DOHH2 (cell line): ENCODE data around the gene PIR.

Experiments
- H3F3A ChIP-seq: fragments of 200-600 bp; sonication (generic), shearing (Covaris generic); 2 replicates; pipeline ENCODE4 v1.6.0; 2016; ENCODE audit warnings: antibody characterized with exemption, mild to moderate bottlenecking; ENCODE audit not compliant: control insufficient read depth, insufficient read depth
- H3K27ac ChIP-seq: fragments of 200-600 bp; sonication (generic); 2 replicates; pipeline ENCODE4 v1.5.1; 2014; ENCODE audit warnings: low read depth, mild to moderate bottlenecking, low read length, moderate library complexity
- H3K27me3 ChIP-seq: fragments of 200-600 bp; sonication (generic); 2 replicates; pipeline ENCODE4 v1.6.1; 2014; ENCODE audit warnings: mild to moderate bottlenecking, low read length, mixed read lengths; ENCODE audit not compliant: control insufficient read depth
- H3K36me3 ChIP-seq: fragments of 200-600 bp; sonication (generic); 2 replicates; pipeline ENCODE4 v1.6.1; 2014; ENCODE audit warnings: mild to moderate bottlenecking, low read length, moderate library complexity, mixed read lengths; ENCODE audit not compliant: control insufficient read depth
- H3K4me1 ChIP-seq: fragments of 200-600 bp; sonication (generic); 2 replicates; pipeline ENCODE4 v1.6.1; 2014; ENCODE audit warnings: mild to moderate bottlenecking, low read length, mixed read lengths; ENCODE audit not compliant: control insufficient read depth
- H3K4me2 ChIP-seq: fragments of 200-600 bp; sonication (generic); 2 replicates; pipeline ENCODE4 v1.6.0; 2014; ENCODE audit warnings: mild to moderate bottlenecking, low read length, moderate library complexity
- H3K4me3 ChIP-seq: fragments of 200-600 bp; sonication (generic); 2 replicates; pipeline ENCODE4 v1.5.1; 2014; ENCODE audit warnings: mild to moderate bottlenecking, low read length, mixed read lengths
- H3K79me2 ChIP-seq: fragments of 200-600 bp; sonication (generic); 2 replicates; pipeline ENCODE4 v1.6.1; 2014; ENCODE audit warnings: mild to moderate bottlenecking, low read length, mixed read lengths; ENCODE audit not compliant: control insufficient read depth
- H3K9me2 ChIP-seq: fragments of 200-600 bp; sonication (generic); replicated peaks from 2 replicates; pipeline ENCODE4 v1.6.1; 2014; ENCODE audit warnings: mild to moderate bottlenecking, low read length, mixed read lengths; ENCODE audit not compliant: control insufficient read depth
- H3K9me3 ChIP-seq: fragments of 200-600 bp; sonication (generic); 2 replicates; pipeline ENCODE4 v1.6.1; 2014; ENCODE audit warnings: antibody characterized with exemption, low read length, mixed read lengths; ENCODE audit not compliant: control insufficient read depth, insufficient read depth
- H4K20me1 ChIP-seq: fragments of 200-600 bp; sonication (generic); 2 replicates; pipeline ENCODE4 v1.6.0; 2014; ENCODE audit warnings: low read depth, mild to moderate bottlenecking, antibody characterized with exemption, low read length, moderate library complexity; ENCODE audit not compliant: control insufficient read depth, insufficient read depth
- EZH2phosphoT487 ChIP-seq: fragments of 200-600 bp; sonication (generic); IDR thresholded peaks from 2 replicates; pipeline ENCODE4 v1.6.1; 2017; ENCODE audit warnings: borderline replicate concordance, mild to moderate bottlenecking, antibody characterized with exemption, low read length, moderate library complexity, mixed read lengths
- TF ChIP-seq, protein P1 (sequence below): fragments of 200-600 bp; sonication (generic); IDR thresholded peaks from one replicate; pipeline ENCODE4 v1.5.1; 2014; ENCODE audit warnings: antibody characterized with exemption, mild to moderate bottlenecking, low read depth, low read length; ENCODE audit not compliant: poor library complexity, severe bottlenecking

Gene PIR

DNA sequence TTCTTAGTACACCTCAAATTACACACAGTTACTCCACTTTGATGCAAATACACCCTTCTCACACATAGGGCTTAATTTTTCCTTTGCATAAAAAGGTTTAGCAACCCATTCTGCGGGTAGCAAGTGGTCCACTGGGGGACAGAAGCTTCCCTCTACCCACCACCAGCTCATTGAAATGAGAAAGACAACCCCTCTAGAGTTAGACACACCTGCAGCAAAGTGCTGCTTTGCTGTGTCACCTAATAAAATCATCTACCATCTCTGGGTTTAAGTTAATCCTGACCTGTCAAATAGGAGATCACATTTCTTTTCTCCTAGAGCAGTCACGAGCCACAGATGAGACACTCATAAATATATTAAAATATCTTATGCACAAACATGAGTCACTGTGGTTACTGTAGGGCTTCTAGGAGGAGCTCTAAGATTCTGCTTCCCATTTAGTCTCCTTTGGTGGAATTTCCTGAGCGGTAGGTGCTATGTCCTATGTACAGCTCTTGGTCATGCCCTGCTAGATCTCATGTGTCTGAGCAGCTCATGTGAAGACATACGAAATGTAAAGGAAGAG is 19.4 kb upstream of the PIR start:
- TF ChIP-seq EZH2phosphoT487, result no peak
- TF ChIP-seq, protein P1, sequence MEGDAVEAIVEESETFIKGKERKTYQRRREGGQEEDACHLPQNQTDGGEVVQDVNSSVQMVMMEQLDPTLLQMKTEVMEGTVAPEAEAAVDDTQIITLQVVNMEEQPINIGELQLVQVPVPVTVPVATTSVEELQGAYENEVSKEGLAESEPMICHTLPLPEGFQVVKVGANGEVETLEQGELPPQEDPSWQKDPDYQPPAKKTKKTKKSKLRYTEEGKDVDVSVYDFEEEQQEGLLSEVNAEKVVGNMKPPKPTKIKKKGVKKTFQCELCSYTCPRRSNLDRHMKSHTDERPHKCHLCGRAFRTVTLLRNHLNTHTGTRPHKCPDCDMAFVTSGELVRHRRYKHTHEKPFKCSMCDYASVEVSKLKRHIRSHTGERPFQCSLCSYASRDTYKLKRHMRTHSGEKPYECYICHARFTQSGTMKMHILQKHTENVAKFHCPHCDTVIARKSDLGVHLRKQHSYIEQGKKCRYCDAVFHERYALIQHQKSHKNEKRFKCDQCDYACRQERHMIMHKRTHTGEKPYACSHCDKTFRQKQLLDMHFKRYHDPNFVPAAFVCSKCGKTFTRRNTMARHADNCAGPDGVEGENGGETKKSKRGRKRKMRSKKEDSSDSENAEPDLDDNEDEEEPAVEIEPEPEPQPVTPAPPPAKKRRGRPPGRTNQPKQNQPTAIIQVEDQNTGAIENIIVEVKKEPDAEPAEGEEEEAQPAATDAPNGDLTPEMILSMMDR, result no peak
- Histone ChIP-seq H3K4me2 (no peak overlapping the region), H4K20me1 (no peaks in the 10 kb centered on the region), H3K27ac (no peak overlapping the region), H3K36me3 (no peaks in the 10 kb centered on the region), H3K4me3 (no peak overlapping the region), H3K27me3 (no peaks in the 10 kb centered on the region), H3K4me1 (no peaks in the 10 kb centered on the region), H3K79me2 (no peaks in the 10 kb centered on the region), H3K9me2 (no peaks in the 10 kb centered on the region), H3K9me3 (no peaks in the 10 kb centered on the region), H3F3A (no peaks in the 10 kb centered on the region)

DNA sequence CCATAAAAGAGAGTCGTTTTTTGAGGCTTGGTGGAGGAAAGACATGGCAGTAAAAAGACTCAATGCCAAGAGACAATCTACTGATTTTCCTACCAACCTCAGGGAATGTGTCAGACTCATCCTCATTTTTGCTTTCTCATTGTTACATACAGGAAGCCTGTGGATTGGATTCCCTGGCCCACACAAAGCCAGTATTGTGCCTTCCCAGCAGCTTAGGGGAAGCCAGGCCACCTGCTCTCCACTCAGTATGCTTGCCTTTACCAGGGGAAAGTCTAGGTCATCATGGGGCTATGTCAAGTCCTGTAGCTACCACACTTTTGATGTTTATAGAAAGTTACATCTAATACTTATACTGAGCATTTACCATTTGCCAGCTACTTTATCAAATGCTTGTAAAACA is 18.4 kb upstream of the PIR start:
- no peaks in the 10 kb centered on the region for H3F3A ChIP-seq
- no peaks in the 10 kb centered on the region for H3K4me1 ChIP-seq
- no peaks in the 10 kb centered on the region for H3K9me3 ChIP-seq
- H3K27ac ChIP-seq, result no peak overlapping the region
- no peaks in the 10 kb centered on the region for H3K27me3 ChIP-seq
- no peak for TF ChIP-seq EZH2phosphoT487
- TF ChIP-seq, protein P1, result no peak
- H3K9me2 ChIP-seq, result no peaks in the 10 kb centered on the region
- no peaks in the 10 kb centered on the region for H4K20me1 ChIP-seq
- no peak overlapping the region for H3K4me3 ChIP-seq
- H3K79me2 ChIP-seq, result no peaks in the 10 kb centered on the region
- H3K4me2 ChIP-seq, result no peak overlapping the region
- H3K36me3 ChIP-seq, result no peaks in the 10 kb centered on the region

DNA sequence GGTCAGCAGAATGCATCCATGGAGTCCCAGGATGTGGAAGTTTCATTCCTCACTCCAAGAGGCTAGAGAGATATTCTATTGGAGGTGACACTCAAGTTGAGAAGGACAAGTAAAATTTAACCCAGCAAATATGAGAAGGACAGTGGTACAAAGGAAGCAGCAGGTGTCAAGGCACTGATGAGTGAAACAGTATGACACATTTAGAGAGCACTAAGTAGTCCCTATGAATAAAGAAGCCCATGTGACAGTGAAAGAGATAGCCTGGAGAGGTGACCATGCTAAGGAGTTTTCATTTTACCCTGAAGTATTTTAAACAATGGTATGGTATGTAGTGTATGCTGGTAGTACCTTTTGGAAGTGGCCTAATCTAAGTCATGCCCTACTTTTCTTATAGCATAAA is 16.7 kb upstream of the PIR start:
- Histone ChIP-seq H3K9me3 (no peaks in the 10 kb centered on the region), H3K4me3 (no peak overlapping the region), H3K4me2 (no peak overlapping the region), H3K27me3 (no peaks in the 10 kb centered on the region), H3F3A (no peaks in the 10 kb centered on the region), H3K27ac (no peak overlapping the region), H3K4me1 (no peaks in the 10 kb centered on the region), H3K9me2 (no peaks in the 10 kb centered on the region), H3K36me3 (no peaks in the 10 kb centered on the region), H3K79me2 (no peaks in the 10 kb centered on the region), H4K20me1 (no peaks in the 10 kb centered on the region)
- no peak for TF ChIP-seq EZH2phosphoT487
- TF ChIP-seq, protein P1, result no peak

DNA sequence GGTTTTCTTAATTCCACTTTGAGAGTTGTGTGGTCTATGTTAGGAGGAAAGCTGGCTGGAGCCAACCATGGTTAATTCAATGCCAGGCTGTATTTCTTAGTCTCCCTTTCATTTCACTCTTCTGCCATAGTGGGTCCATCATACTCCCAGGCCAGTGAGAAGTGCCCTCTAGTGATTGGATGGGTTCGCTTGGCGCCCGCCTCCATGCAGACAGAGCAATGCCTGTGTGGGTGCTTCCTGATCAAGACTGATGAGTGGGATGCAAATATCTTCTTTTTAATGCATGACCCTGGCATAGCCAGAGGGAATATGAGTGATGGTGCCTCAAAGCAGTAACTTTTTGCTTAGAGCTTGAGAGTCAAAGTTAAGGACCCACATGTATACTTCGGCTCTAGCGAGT is 13.9 kb upstream of the PIR start:
- Histone ChIP-seq H3K36me3 (no peaks in the 10 kb centered on the region), H4K20me1 (no peaks in the 10 kb centered on the region), H3K4me2 (no peak overlapping the region), H3K9me2 (no peaks in the 10 kb centered on the region), H3K9me3 (no peaks in the 10 kb centered on the region), H3K4me1 (no peaks in the 10 kb centered on the region), H3K27me3 (no peaks in the 10 kb centered on the region), H3K27ac (no peak overlapping the region), H3F3A (no peaks in the 10 kb centered on the region), H3K79me2 (no peaks in the 10 kb centered on the region), H3K4me3 (no peak overlapping the region)
- TF ChIP-seq, protein P1, result no peak
- no peak for TF ChIP-seq EZH2phosphoT487
